GM19238 (cell line): ENCODE data around the gene ALG6.
"Not testable (repeated sequence)": the region's sequence is repeated elsewhere in the genome, so short reads cannot be mapped to it uniquely, and the experiment has no call there.

Source experiments
- DNase-seq: peaks from one replicate; pipeline ENCODE4 v3.0.0; 2011; ENCODE audit warnings: low spot score; ENCODE audit not compliant: insufficient read length

Gene ALG6

GRCh38 chr1:63413394-63413793 is 46.0 kb downstream of the ALG6 start:
- no peak for DNase-seq

GRCh38 chr1:63414691-63415365 is 47.4 kb downstream of the ALG6 start:
- DNase-seq: no peak

- DNase-seq: no peak
Observed at GRCh38 chr1:63418101-63418500, 50.7 kb downstream of the ALG6 start.

GRCh38 chr1:63420746-63421145 is 53.3 kb downstream of the ALG6 start:
- DNase-seq: not testable (repeated sequence)

GRCh38 chr1:63423649-63424048 is 56.2 kb downstream of the ALG6 start:
- no peak for DNase-seq

- DNase-seq: no peak
Observed at GRCh38 chr1:63428815-63429214, 61.4 kb downstream of the ALG6 start.

GRCh38 chr1:63429281-63429680 is 61.9 kb downstream of the ALG6 start:
- DNase-seq: no peak

GRCh38 chr1:63435161-63435560 is 67.7 kb downstream of the ALG6 start:
- DNase-seq: no peak

- DNase-seq: no peak
Observed at GRCh38 chr1:63442141-63442475, 74.7 kb downstream of the ALG6 start.

GRCh38 chr1:63448731-63449246 is 81.4 kb downstream of the ALG6 start:
- DNase-seq: no peak

- no peak for DNase-seq
Observed at GRCh38 chr1:63450416-63450815, 83.0 kb downstream of the ALG6 start.

- no peak for DNase-seq
Observed at GRCh38 chr1:63453232-63453631, 85.8 kb downstream of the ALG6 start.

GRCh38 chr1:63454269-63454668 is 86.8 kb downstream of the ALG6 start:
- DNase-seq: no peak

GRCh38 chr1:63458750-63459149 is 91.3 kb downstream of the ALG6 start:
- no peak for DNase-seq

- no peak for DNase-seq
Observed at GRCh38 chr1:63461661-63462230, 94.3 kb downstream of the ALG6 start.

GRCh38 chr1:63463248-63463647 is 95.8 kb downstream of the ALG6 start:
- no peak for DNase-seq

- no peak for DNase-seq
Observed at GRCh38 chr1:63466181-63466580, 98.8 kb downstream of the ALG6 start.

- no peak for DNase-seq
Observed at GRCh38 chr1:63466759-63467158, 99.3 kb downstream of the ALG6 start.

- DNase-seq: not testable (repeated sequence)
Observed at GRCh38 chr1:63468683-63469082, 101.3 kb downstream of the ALG6 start.

GRCh38 chr1:63475761-63476160 is 108.3 kb downstream of the ALG6 start:
- no peak for DNase-seq

GRCh38 chr1:63480057-63480456 is 112.6 kb downstream of the ALG6 start:
- no peak for DNase-seq

- DNase-seq: no peak
Observed at GRCh38 chr1:63486629-63487028, 119.2 kb downstream of the ALG6 start.

GRCh38 chr1:63487336-63488065 is 120.1 kb downstream of the ALG6 start:
- no peak for DNase-seq
